H1 (cell line): ENCODE data around the gene TMEM38A. TPM values are rescaled to one million over a fixed set of nuclear protein-coding genes. Genes with fewer than 3 reads are reported as not detected.

ENCODE experiments used
- CTCF ChIA-PET: fragments of 300-600 bp; sonication (Branson Sonifier 250); formaldehyde crosslinking; loops from one replicate; lab custom pipeline; 2021; ENCODE audit not compliant: partially characterized antibody; lab: Charles Lee
- POLR2A ChIA-PET: fragments of 300-600 bp; sonication (Branson Sonifier 250); formaldehyde crosslinking; loops from one replicate; lab custom pipeline; 2021; ENCODE audit warnings: inconsistent platforms; ENCODE audit not compliant: partially characterized antibody; lab: Charles Lee
- DNase-seq, 2 experiments: peaks; one replicate each; pipeline versions ENCODE4 v3.0.0 to v3.0.0-alpha.2; 2010 to 2022; ENCODE audit warnings: low spot score in 2 of 2, low read depth in 1 of 2, mixed read lengths in 1 of 2
- FAIRE-seq: peaks from 2 replicates; lab custom pipeline; 2011; peaks lifted over from hg19 to GRCh38; lab: Jason Lieb, UNC
- H2AFZ ChIP-seq: 2 replicates; pipeline ENCODE4 v1.8.1; 2012; ENCODE audit warnings: low read length, inconsistent platforms
- H2AK5ac ChIP-seq: 2 replicates; pipeline ENCODE4 v1.6.1; 2013; ENCODE audit warnings: low read depth, low read length
- H2BK120ac ChIP-seq: replicated peaks from 2 replicates; pipeline ENCODE3; 2013; ENCODE audit warnings: low read depth, low read length, inconsistent platforms
- H2BK12ac ChIP-seq: 2 replicates; pipeline ENCODE4 v1.6.1; 2013; ENCODE audit warnings: low read depth, low read length
- H2BK15ac ChIP-seq: 2 replicates; pipeline ENCODE4 v1.6.1; 2013; ENCODE audit warnings: low read length
- H2BK20ac ChIP-seq: 2 replicates; pipeline ENCODE4 v1.6.1; 2013; ENCODE audit warnings: low read length
- H2BK5ac ChIP-seq: 2 replicates; pipeline ENCODE4 v1.6.1; 2013; ENCODE audit warnings: low read depth, low read length
- H3K14ac ChIP-seq: 2 replicates; pipeline ENCODE4 v1.6.1; 2013; ENCODE audit warnings: inconsistent platforms; ENCODE audit not compliant: insufficient read length
- H3K18ac ChIP-seq: 2 replicates; pipeline ENCODE4 v1.6.1; 2013; ENCODE audit warnings: low read length; ENCODE audit errors: extremely low read depth
- H3K23ac ChIP-seq: 2 replicates; pipeline ENCODE4 v1.6.1; 2013; ENCODE audit warnings: inconsistent platforms; ENCODE audit not compliant: insufficient read length
- H3K23me2 ChIP-seq: 2 replicates; pipeline ENCODE4 v1.6.1; 2013; ENCODE audit warnings: low read depth, low read length
- H3K27ac ChIP-seq: 2 replicates; pipeline ENCODE4 v1.6.1; 2011; ENCODE audit warnings: low read depth, low read length, inconsistent platforms
- H3K27me3 ChIP-seq, 4 experiments: replicated peaks in 1 of 4; 1 replicate in 1 of 4; 2 replicates in 3 of 4; pipeline versions ENCODE4 v1.6.1 to v1.8.1; 2011 to 2013; ENCODE audit warnings: low read length in 3 of 4, mild to moderate bottlenecking in 3 of 4, inconsistent platforms in 2 of 4, mixed read lengths in 2 of 4, moderate library complexity in 1 of 4; ENCODE audit not compliant: control insufficient read depth in 3 of 4, insufficient read depth in 3 of 4; ENCODE audit errors: extremely low read depth in 1 of 4
- H3K36me3 ChIP-seq, 4 experiments: 2 replicates each; pipeline versions ENCODE4 v1.6.1 to v1.8.1; 2011 to 2013; ENCODE audit warnings: mild to moderate bottlenecking in 4 of 4, low read length in 3 of 4, moderate library complexity in 2 of 4, control low read depth in 1 of 4, inconsistent platforms in 1 of 4; ENCODE audit not compliant: insufficient read depth in 4 of 4, control insufficient read depth in 2 of 4
- H3K4ac ChIP-seq: replicated peaks from 2 replicates; pipeline ENCODE3; 2013; ENCODE audit warnings: low read length, low read depth, mixed read lengths, inconsistent platforms; ENCODE audit not compliant: insufficient read length
- H3K4me1 ChIP-seq, 4 experiments: replicated peaks in 1 of 4; 1 replicate in 1 of 4; 2 replicates in 3 of 4; pipeline versions ENCODE4 v1.6.1 to v1.8.1; 2011 to 2013; ENCODE audit warnings: low read length in 3 of 4, inconsistent platforms in 2 of 4, mixed read lengths in 1 of 4; ENCODE audit not compliant: insufficient read depth in 4 of 4, control insufficient read depth in 3 of 4
- H3K4me2 ChIP-seq, 2 experiments: 2 replicates each; pipeline versions ENCODE4 v1.6.1 to v1.8.1; 2011 to 2013; ENCODE audit warnings: low read depth in 2 of 2, low read length in 2 of 2, control low read depth in 1 of 2, inconsistent platforms in 1 of 2, mild to moderate bottlenecking in 1 of 2; ENCODE audit not compliant: insufficient read depth in 1 of 2
- H3K4me3 ChIP-seq, 4 experiments: fragments of 200-600, 300-600 bp in 1 of 4; sonication (generic), shearing (Covaris generic), sonication (Bioruptor Twin) in 1 of 4; 2 replicates each; pipeline versions ENCODE4 v1.5.1 to v1.8.1; 2011 to 2016; ENCODE audit warnings: low read length in 4 of 4, low read depth in 3 of 4, control low read depth in 2 of 4, inconsistent platforms in 2 of 4, mild to moderate bottlenecking in 2 of 4, mixed read lengths in 1 of 4, moderate library complexity in 1 of 4; ENCODE audit not compliant: insufficient read depth in 2 of 4; ENCODE audit errors: extremely low read depth in 1 of 4
- H3K56ac ChIP-seq: replicated peaks from 2 replicates; pipeline ENCODE3; 2013; ENCODE audit warnings: low read depth, mild to moderate bottlenecking, mixed read lengths, low read length, inconsistent platforms; ENCODE audit not compliant: insufficient read length
- H3K79me1 ChIP-seq: 2 replicates; pipeline ENCODE4 v1.6.1; 2013; ENCODE audit warnings: low read depth, low read length, control low read depth
- H3K79me2 ChIP-seq, 2 experiments: 2 replicates each; pipeline versions ENCODE4 v1.6.1 to v1.8.1; 2012 to 2013; ENCODE audit warnings: low read length in 2 of 2, mild to moderate bottlenecking in 2 of 2, inconsistent platforms in 1 of 2; ENCODE audit not compliant: insufficient read depth in 2 of 2, control insufficient read depth in 1 of 2
- H3K9ac ChIP-seq, 4 experiments: replicated peaks in 1 of 4; 1 replicate in 1 of 4; 2 replicates in 3 of 4; pipeline versions ENCODE4 v1.6.1 to v1.8.1; 2011 to 2013; ENCODE audit warnings: low read depth in 3 of 4, low read length in 3 of 4, control low read depth in 2 of 4, mild to moderate bottlenecking in 2 of 4, moderate library complexity in 2 of 4, inconsistent platforms in 1 of 4; ENCODE audit errors: extremely low read depth in 1 of 4
- H3K9me3 ChIP-seq, 2 experiments: 2 replicates each; pipeline versions ENCODE4 v1.6.1 to v1.8.1; 2012 to 2013; ENCODE audit warnings: mild to moderate bottlenecking in 2 of 2, moderate library complexity in 2 of 2, control low read depth in 1 of 2, inconsistent platforms in 1 of 2, low read depth in 1 of 2, low read length in 1 of 2, mixed read lengths in 1 of 2; ENCODE audit not compliant: insufficient read depth in 2 of 2
- H4K20me1 ChIP-seq, 2 experiments: replicated peaks in 1 of 2; 2 replicates each; pipeline versions ENCODE3 to v1.8.1; 2011 to 2013; ENCODE audit warnings: inconsistent platforms in 2 of 2, low read length in 2 of 2, mild to moderate bottlenecking in 1 of 2; ENCODE audit not compliant: insufficient read depth in 2 of 2, control insufficient read depth in 1 of 2
- H4K5ac ChIP-seq: 2 replicates; pipeline ENCODE4 v1.6.1; 2013; ENCODE audit warnings: low read length, low read depth, mixed read lengths, inconsistent platforms; ENCODE audit not compliant: insufficient read length
- H4K8ac ChIP-seq: 2 replicates; pipeline ENCODE4 v1.8.0; 2013; ENCODE audit warnings: mild to moderate bottlenecking, moderate library complexity, low read length, inconsistent platforms; ENCODE audit not compliant: insufficient read depth; ENCODE audit errors: extremely low read depth
- H4K91ac ChIP-seq: replicated peaks from 2 replicates; pipeline ENCODE3; 2013; ENCODE audit warnings: low read length, mixed read lengths, inconsistent platforms; ENCODE audit not compliant: insufficient read length
- BRCA1 ChIP-seq: IDR thresholded peaks from 2 replicates; pipeline ENCODE4 v1.6.1; 2012; ENCODE audit warnings: low read depth, low read length, improper control_type of control experiment
- CTBP2 ChIP-seq: IDR thresholded peaks from 2 replicates; pipeline ENCODE4 v1.7.0; 2011; ENCODE audit warnings: borderline replicate concordance, mild to moderate bottlenecking, moderate library complexity, mixed read lengths, low read length; ENCODE audit not compliant: insufficient read depth, insufficient read length
- HDAC2 ChIP-seq, 2 experiments: fragments of 300-600 bp in 1 of 2; sonication (generic) in 1 of 2; IDR thresholded peaks; 2 replicates each; pipeline ENCODE4 v1.6.1; 2011 to 2012; ENCODE audit warnings: low read depth in 2 of 2, low read length in 2 of 2, mild to moderate bottlenecking in 2 of 2, moderate library complexity in 2 of 2, borderline replicate concordance in 1 of 2, inconsistent platforms in 1 of 2
- KDM4A ChIP-seq: IDR thresholded peaks from one replicate; pipeline ENCODE4 v1.7.1; 2012; ENCODE audit warnings: low read depth, mild to moderate bottlenecking, moderate library complexity, low read length, inconsistent platforms; ENCODE audit not compliant: severe bottlenecking
- RXRA ChIP-seq: IDR thresholded peaks from 2 replicates; pipeline ENCODE4 v1.6.1; 2011; ENCODE audit warnings: low read depth, mild to moderate bottlenecking, low read length, moderate library complexity; ENCODE audit not compliant: insufficient read depth
- SIRT6 ChIP-seq: IDR thresholded peaks from one replicate; pipeline ENCODE4 v1.7.1; 2012; ENCODE audit warnings: low read length, inconsistent platforms
- SUZ12 ChIP-seq: fragments of 200-600 bp; sonication (generic); IDR thresholded peaks from 2 replicates; pipeline ENCODE4 v1.6.1; 2012; ENCODE audit warnings: mild to moderate bottlenecking, inconsistent platforms, low read length, moderate library complexity, mixed read lengths
- TCF12 ChIP-seq: IDR thresholded peaks from 2 replicates; pipeline ENCODE4 v1.6.1; 2011; ENCODE audit warnings: low read depth, mild to moderate bottlenecking, low read length
- YY1 ChIP-seq: IDR thresholded peaks from 2 replicates; pipeline ENCODE4 v1.6.1; 2011; ENCODE audit warnings: low read depth, mild to moderate bottlenecking, low read length
- WGBS, 2 experiments: shearing (Covaris generic) in 1 of 2; methylation state at CpG; one replicate each; pipeline versions ENCODE4 v1.1.6 to v1.1.7; 2013 to 2015; ENCODE audit warnings: low lambda C conversion rate in 2 of 2, mixed read lengths in 2 of 2, inconsistent platforms in 1 of 2, low coverage in 1 of 2, missing lambda C conversion rate in 1 of 2; ENCODE audit not compliant: insufficient replicate concordance in 2 of 2, insufficient coverage in 1 of 2, insufficient read length in 1 of 2; ENCODE audit errors: extremely low coverage in 1 of 2, missing lambda C conversion rate in 1 of 2; 5-methylcytosine and 5-hydroxymethylcytosine counted together
- polyA plus RNA-seq, 7 experiments: library from polyadenylated mRNA; depleted of rRNA in 3 of 7; stranded (reverse) in 5 of 7; unstranded in 2 of 7; fragments of >200 nt in 5 of 7; fragments of 200-250 nt in 2 of 7; gene quantifications; 1 replicate in 5 of 7; 2 replicates in 1 of 7; 4 replicates in 1 of 7; pipeline versions ENCODE4 v1.2.1 to v1.2.3, GENCODE V29; 2011 to 2013; ENCODE audit warnings: missing spikeins in 2 of 7, mixed read lengths in 2 of 7
- total RNA-seq: library from RNA; stranded (reverse); fragmentation: NEBNext Ultra II Directional; extraction: Animal tissue kit (Norgen Biotek cat#: 25700); gene quantifications from 2 replicates; pipeline ENCODE4 v1.2.1, GENCODE V29; 2021
- TF ChIP-seq, protein P1 (sequence below): IDR thresholded peaks from 2 replicates; pipeline ENCODE4 v1.6.1; 2011; ENCODE audit warnings: low read depth, mild to moderate bottlenecking, low read length; ENCODE audit not compliant: insufficient read depth

The TMEM38A gene
- total and polyA plus RNA-seq, 2 of the 8 experiments (the other 6 are each of a cell fraction or from before 2014, with no cell fraction given): 8.9 to 9.2 TPM

DNA sequence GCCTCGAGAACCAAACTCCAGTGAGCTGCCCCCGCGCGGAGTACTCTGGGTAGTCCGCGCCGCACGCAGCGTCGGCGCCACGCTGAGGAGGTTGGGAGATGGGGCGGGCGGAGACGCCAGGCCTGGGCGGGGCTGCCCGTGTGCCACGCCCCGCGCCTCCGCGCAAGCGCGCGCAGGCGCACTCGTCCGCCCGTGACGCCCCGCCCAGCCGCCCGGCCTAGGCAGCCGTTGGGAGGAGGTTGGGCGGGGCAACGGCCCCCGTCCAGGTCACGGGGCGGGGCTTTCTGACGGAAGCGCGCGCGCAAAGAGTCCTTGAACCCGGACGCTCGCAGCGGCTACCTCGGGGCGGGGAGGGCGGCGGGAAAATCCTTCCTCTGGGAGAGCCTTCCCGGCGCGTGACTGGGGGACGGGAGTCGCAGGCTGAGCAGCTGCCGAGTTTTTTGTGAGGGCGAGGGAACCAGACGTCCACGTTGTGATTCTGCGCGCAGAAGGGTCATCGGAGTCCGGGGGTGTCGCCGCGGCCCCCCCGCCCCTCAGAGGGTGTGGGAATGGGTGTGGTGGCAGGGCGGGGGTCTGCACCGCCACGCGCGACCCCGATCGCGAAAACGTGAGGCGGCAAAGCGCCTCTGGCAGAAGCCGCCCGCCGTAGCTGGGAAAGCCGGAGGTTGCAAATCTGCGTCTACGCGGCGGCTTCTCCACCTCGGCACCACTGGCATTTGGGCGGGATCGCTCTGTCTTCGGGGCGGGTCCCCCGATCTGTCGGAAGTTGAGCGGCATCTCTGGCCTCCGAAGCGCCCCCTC is 32.6 kb upstream of the TMEM38A start, which contains the start of gene MED26:
Gene MED26, minus strand, starts transcription at position 22 of the 801 bp plus-strand sequence. CDS start 261 bp downstream, outside the sequence.
- Histone ChIP-seq H3K79me1 (peaks cover 11% of the 10 kb centered on the region; the same call in 1 of the 2 replicates), H3K14ac (no peak within 1 kb of the TSS), H3K23ac (no peak within 1 kb of the TSS), H3K56ac (peak within 1 kb of the TSS; percentile 78), H2AK5ac (no peak within 1 kb of the TSS), H3K4me3 (peak within 1 kb of the TSS; percentile 77 to 99 (median 82)), H3K4me2 (peak within 1 kb of the TSS; percentile 76 to 99), H3K9me3 (no peaks in the 10 kb centered on the region), H2BK120ac (no peak within 1 kb of the TSS), H3K4me1 (peaks cover 2 to 10% (median 4%) of the 10 kb centered on the region in 4 experiments; a peak in 6 of 7 replicates), H3K23me2 (peaks cover 10% of the 10 kb centered on the region; the same call in 1 of the 2 replicates), H2AFZ (no peak within 1 kb of the TSS), H2BK5ac (peak within 1 kb of the TSS; percentile 93), H4K20me1 (peaks cover 12 to 25% of the 10 kb centered on the region in 2 experiments), H3K36me3 (peaks cover 0 to 5% (median 2%) of the 10 kb centered on the region in 4 experiments; a peak in 5 of 8 replicates), H3K27ac (peak within 1 kb of the TSS; percentile 79; the same call in 1 of the 2 replicates), H3K9ac (peak within 1 kb of the TSS; percentile 76 to 86 (median 82)), H3K18ac (peak within 1 kb of the TSS; percentile 90; the same call in 1 of the 2 replicates), H2BK15ac (no peak within 1 kb of the TSS), H4K91ac (peak within 1 kb of the TSS; percentile 53), H4K8ac (peak within 1 kb of the TSS; percentile 81), H4K5ac (peak within 1 kb of the TSS; percentile 81), H2BK20ac (no peak within 1 kb of the TSS), H3K79me2 (peaks cover 12 to 43% of the 10 kb centered on the region in 2 experiments), H3K4ac (no peak within 1 kb of the TSS), H2BK12ac (no peak within 1 kb of the TSS), H3K27me3 (no peaks in the 10 kb centered on the region)
- DNase-seq: peak; percentile 79 to 96
- FAIRE-seq: no peak
- WGBS, 2 experiments: 1% methylated on average over 48 of the region's 98 CpGs; no CpG with 5 or more reads in 1 of the 2 experiments
- ChIA-PET CTCF (interaction anchor here (0.7 to 1.4 kb wide), 2 partner anchors 12 to 45 kb away, joined by 3 to 4 read pairs; no protein-coding TSS in a partner anchor), POLR2A (interaction anchor here (1.2 to 4.4 kb wide), 11 partner anchors 10 to 184 kb away, joined by 3 to 27 read pairs (median 4); partner anchors contain the start of genes SLC35E1 and TMEM38A)
- TF ChIP-seq TCF12 (no peak), BRCA1 (no peak), SIRT6 (no peak), HDAC2 (IDR thresholded peaks at IDR 0.05; ENCODE audit: borderline replicate concordance in 1 of 2, low read depth in 2 of 2, low read length in 2 of 2) (peak in 1 of 2 experiments; percentile 75; a peak in 1 of 4 replicates), RXRA (no peak), CTBP2 (no peak), YY1 (no peak), SUZ12 (no peak), KDM4A (peak; percentile 66)
- TF ChIP-seq, protein P1, sequence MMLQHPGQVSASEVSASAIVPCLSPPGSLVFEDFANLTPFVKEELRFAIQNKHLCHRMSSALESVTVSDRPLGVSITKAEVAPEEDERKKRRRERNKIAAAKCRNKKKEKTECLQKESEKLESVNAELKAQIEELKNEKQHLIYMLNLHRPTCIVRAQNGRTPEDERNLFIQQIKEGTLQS: no peak
